NOMO-1 (cell line): ENCODE data around the gene RPS21.
"Not testable (repeated sequence)": the region's sequence is repeated elsewhere in the genome, so short reads cannot be mapped to it uniquely, and the experiment has no call there.

Experiments used
- DNase-seq, 2 experiments: peaks; one replicate each; lab custom pipeline; 2025; ENCODE audit not compliant: unreplicated experiment in 2 of 2; lab: John Stamatoyannopoulos, UW

Gene RPS21

DNA sequence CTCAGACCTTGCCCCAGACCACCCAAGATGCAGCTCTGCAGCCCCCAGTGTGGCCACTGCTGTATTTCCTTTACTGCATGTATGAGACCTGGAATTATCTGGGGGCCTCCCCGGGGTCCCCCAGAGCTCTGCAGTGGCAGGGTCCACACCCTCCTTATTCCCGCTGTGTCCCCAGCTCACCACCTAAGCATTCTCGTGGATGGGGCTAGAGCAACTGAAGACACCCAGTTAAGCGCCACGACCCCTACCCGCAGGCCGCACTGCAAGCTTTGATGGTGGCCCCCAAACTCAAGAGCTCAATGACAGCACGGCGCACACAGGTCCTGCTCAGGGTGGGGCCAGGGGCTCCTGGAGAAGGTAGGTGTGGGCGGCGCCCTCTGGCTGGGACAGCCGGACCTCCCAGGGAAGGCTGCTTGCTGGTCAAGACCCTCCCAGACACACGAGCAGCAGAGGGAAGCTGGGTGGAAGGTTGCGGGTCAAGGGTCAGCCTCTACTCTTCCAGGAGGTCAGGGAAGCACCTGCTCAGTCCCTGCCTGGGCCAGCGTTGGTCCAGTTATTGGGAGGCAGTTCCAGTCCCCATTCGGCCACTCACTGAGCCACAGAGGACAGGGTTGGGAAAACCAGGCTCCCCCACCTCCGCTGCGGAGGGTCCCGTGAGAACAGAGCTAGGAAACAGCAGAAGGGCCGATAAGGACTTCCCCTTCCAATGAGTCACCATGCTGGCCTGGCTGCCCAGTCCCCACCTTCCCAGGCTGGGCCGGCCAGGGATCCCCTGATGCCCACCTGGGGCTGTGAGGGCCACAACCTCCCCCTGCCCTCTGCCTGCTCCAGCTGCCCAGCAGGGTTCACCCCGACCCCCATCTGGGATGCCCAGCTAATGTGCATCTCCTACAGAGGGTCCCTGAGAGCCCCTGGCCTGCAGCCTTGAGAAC is 22.7 kb upstream of the RPS21 start:
- no peak for DNase-seq

DNA sequence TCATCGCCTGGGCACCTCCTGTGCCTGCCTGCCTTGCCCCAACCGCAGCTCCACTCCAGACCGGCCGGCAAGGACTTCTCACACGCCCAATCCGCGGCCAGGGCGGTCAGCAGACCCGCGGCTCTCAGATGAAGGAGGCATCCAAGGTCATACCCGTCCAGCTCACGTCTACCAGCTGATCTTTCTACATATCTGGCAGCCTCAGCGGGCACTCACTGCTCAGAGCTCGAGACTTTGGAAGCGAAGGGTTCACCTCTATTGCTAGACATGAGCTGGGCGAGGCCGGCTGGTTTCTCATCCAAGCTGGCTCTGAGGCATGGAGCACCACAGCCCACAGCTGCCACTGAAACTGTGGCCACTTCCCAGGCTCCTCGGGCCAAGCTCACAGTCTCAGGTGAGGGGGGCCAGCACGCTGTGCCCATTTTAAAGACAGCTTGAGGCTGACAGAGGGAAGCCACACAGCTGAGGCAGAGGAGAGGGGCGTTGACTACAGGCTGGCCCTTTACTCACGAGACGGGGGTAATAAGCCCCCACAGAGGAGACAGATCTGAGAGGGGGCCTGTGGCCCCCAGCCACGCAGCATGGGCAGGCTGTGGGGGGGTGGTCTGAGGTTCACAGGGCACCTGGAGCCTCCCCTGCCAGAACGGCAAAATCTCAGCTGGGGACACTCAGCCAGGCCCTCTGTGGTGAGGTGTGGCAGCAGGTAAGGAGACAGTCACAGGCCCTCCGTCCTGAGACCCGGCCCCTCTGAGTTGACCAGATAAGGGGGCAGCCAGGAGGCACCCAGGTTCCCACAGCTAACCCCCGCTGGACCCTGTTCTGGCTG is 21.8 kb upstream of the RPS21 start:
- DNase-seq, result no peak

DNA sequence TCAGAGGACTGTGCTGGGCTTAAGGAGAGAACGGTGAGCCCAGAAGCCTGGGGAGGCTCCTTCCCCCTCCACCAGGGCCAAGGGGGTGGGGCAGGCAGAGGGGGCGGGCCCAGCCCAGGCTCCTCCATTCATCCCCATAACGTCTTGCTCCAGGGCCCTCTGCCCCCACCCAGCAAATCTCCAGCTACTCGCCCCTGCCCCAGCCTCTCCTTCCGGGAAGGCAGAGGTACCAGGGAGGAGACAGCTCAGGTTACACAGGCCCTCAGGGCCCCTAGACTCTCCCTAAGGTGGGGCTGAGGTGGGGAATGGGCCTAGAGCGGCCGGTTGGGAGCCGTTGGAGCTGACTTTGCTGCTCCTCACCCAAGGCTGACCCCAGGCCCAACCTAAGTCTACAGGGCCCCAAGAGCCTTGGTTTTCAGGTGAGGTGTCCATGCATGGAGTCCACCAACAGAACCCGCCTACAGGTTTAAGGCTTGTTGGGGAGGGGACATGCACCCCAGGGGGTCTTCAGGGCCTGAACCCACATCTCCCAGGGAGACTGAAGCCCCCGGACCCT is 21.0 kb upstream of the RPS21 start:
- DNase-seq, result no peak

DNA sequence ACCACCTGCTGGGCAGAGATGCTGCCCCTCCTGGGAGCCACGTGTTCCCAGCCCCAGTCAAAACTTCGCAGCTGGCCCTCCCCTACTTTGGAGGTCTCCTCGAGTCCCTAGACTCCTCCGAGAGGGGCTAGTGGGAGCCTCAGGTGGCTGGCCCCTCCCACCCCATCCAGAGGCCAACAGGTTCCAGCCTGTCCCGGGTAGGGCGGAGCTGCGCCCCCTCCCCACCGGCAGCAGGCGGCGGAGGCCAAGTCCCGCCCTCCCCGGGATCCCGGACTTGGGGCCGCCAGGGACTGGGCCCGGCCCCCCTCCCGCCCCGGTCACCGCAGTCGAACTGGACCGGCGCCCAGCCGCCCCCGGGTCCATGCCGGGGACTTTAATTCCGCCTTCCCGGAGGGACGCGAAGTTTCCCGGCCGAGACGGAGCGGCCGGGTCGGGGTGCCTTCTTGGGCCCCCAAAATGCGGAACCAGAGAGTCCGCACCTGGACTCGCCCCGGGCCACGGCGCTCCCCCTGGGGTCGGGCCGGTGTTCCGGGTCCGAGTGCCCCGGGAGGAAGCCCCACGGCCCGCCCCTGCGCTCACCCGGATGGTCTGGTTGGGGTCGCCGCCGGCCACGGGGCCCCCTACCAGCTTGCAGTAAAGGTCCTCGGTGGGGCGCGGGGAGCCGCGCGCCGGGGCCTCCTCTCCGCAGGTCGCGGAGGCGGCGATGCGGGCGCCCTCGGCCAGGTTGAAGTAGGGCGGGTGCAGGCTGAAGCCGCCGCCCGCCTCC is 20.4 kb upstream of the RPS21 start:
- DNase-seq, result no peak

DNA sequence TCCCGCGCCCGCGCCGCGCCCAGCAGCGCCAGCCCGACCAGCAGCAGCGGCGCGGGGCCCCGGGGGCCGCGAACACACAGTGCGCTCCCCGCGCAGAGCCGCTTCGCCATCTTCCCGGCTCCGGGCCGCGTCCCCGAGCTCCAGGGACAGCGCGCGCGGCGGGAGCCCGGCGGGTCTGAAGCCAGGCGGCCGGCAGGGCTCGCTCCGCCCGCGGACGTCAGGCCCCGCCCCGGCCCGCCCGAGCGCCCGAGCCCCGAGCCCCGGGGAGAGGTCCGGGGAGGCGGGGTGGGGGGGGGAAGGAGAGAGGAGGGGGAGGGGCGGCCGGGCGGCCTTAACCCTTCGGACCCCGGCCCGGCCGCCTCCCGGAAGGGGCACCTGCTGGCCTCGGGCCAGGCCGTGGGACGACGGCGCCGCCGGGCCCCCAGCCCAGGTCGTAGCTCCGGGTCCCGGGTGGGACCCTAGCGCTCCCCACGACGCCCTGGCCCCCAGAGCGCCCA is 19.7 kb upstream of the RPS21 start, which contains the start of gene LAMA5:
TSS of gene LAMA5 (minus strand) at position 177 of the 497 bp plus-strand sequence. CDS start at position 110, 67 bp downstream.
- no peak for DNase-seq

DNA sequence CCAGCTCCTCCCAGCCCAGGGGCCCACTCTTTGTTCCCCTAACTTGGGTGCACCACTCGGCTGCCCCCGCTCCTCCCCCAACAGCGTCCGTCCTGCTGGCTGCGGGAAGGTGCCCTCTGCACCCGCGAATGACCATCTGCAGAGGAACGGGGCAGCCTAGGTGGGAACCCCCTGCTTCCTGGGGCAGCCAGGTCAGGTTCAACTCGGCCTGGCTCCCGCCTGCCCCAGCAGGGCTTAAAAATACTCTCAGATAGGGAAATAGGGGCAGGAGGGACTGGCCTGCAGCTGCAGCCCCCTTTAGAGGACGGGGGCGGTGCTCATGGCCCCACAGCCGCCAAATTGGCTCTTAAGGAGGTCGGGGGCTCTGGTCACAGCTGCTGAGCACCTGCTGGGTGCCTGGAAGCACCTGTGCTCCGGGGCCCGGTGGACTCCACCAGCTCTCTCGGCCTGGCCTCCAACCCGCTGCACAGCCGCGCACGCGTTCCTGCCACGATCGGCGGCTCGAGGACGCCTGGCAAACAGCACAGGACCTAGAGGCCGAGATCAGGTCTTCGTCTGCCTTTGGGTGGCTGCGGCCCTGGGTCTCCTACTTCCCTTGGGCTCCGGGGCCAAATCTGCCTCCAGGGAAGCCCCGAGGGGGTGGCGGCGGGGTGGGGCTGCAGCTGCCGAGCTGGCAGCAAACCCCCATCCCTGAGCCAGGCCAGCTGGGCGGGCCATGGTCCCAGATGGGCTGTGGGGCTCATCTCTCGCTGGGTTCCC is 19.1 kb upstream of the RPS21 start:
- peak in 1 of 2 experiments; percentile 19 for DNase-seq

DNA sequence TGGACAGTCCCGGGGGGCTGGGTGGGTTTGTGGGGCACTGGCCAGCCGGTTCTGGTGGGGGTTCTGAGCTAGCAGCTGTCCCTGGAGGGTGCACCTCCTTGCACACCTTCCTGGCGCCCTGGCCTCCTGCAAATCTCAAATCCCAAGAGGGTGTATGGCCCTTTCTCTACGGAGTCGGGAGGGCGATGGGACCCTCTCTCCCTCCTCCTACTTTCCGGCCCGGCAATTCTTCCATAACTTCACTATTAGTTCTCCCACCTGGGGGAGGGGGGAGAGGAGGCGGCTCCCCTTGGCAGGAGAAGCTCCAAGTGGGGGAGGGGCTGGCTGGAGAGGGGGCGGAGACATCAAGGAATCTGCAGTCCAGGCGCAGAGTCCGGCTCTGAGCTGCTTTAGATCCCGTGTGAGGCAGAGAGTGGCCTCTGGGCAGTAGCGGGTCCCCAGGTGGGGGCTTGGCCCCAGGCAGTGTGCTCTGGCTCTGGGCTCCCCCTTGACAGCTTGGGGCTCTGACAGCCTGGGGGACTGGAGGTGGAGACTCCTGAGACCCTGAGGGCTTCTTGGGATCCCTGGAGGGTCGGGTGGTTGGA is 18.4 kb upstream of the RPS21 start:
- DNase-seq, result no peak

DNA sequence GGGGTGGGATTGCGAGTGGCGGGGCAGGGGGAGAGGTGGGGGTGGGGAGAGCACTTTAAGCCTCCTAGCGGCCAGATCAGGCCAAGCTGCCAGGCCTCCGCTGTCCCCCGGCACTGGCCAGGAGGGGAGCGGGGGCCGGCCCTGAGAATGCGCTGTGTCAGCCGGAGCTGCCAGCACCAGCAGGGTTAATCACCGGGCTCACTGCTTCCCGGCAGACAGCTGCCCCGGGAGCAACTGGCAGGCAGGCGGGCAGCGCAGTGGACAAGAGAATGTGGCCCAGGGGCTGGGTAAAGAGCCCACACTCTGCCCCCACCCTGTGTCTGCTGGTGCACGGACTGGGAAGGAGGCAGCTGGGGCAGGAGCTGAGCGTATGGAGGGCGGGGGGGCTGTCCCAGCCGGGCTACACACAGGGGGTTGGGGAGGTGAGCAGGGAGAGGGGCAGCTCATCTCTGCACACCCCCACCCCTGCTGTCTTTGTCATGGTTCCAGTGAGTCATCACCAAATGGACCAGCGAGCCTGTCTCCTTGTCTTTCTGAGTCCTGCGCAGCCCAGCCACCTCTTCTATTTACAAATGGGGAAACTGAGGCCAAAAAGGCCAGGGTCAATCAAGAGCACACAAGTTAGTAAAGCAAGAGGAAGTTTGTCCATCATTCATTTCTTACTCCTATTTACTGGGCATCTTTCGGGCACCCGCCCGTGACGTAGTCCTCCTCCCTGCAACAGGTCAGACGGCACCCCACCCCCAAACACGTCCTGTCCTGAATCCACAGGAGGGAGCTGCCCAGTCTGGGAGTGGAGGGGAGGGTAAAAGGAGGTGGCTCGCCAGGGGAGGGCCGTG is 17.7 kb upstream of the RPS21 start:
- no peak for DNase-seq

DNA sequence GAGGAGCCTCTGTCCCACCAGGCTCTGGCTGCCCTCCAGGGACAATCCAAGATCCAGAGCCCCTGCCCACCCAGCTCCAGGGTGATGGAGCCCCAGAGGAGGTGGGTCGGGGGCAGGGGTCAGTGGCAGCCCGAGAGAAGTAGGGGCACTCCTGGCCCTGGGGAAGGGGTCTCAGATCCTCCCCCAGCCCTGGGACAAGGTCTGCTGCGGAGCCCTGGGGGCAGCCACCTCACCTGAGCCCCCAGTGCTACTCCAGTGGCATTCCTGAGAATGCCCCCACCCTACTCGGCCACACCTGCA is 17.1 kb upstream of the RPS21 start:
- no peak for DNase-seq

DNA sequence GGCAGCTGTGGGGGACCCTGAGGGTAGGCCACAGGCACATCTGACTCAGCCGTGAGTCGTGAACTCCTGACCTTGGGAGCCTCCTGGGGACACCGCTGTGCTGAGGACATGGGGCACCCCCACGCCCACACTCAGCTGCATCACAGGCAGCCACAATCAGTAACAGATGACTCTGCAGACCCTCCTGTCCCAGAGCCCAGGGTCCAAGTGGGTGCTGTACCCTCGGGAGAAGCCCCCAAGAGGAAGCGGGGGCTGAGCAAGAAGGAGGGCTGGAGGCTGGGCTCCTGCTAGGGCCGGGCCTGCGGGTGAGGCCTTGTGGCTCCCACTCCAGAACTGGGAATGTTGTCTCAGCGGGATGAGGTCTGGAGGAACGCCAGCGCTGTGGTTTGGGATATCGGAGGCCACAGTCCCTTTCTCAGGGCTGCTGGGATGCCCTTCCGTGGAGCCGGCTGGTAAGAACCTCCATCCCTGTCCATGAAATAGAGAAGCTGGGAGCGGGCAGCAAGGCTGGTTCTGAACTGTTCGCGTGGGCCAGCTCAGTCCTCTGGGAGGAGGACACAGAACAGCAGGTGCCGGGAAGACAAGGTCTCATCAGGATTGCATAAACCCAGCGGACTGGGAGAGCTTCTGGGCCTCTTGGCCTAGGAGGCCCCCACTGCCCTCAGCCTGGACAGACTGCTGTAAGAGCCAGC is 16.6 kb upstream of the RPS21 start:
- DNase-seq, result no peak

DNA sequence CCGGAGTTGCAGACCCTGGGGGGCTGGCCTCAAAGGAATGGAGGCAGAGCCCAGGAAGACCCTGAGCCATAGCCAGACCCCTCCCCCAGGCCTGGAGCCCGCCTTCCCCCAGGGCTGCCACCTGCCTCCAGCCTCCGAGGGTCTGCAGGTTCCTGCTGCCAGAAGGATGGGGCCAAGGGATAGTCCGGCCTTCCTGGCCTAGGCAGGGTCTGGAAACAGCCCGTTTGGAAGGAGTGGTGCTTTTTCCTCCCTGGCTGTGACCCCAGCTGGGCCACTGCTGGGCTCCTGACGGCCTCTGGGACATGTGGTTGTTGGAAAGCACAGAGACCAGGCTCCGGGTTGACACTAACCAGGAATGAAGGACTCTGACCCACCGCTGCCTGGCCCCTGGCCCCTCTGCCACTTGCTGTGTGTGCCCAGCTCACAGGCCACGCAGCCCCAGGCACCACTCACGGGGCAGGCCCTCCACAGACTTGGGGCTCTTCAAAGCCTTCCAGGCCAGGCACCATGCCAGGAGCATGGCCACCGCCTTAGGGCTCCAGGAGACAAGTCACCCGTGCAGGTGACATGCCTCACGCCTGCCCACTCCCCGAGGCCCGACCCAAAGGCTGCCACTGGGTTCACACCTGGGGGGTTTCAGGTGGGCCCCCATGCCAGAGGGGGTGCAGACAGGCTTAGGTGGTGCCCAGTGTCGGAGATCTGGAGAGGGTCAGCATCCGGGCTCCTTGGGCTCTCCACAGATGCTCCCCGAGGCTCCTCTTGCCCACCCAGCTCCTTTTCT is 15.9 kb upstream of the RPS21 start:
- DNase-seq, result no peak

DNA sequence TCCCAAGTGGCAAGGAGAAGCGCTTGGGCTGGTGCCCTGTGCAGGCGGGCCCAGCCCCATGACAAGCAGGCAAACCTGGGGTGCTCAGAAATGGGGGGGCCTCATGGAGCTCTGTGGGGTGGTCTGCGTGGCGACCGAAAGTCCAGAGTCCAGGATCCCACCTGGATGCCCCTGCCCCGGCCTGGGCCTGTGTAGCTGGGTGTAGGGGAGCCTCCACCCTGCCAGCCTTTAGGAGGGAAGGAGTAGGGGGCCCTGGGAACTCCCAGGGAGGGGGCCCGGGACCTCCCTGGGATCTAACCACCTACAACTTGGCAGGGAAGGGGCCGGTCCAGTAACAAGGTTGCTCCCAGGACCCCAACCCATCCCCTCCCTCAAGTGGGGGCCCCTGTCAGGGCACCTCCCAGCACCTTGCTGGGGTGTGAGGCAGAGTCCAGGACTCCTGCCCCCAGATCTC is 15.3 kb upstream of the RPS21 start:
- DNase-seq, result no peak

DNA sequence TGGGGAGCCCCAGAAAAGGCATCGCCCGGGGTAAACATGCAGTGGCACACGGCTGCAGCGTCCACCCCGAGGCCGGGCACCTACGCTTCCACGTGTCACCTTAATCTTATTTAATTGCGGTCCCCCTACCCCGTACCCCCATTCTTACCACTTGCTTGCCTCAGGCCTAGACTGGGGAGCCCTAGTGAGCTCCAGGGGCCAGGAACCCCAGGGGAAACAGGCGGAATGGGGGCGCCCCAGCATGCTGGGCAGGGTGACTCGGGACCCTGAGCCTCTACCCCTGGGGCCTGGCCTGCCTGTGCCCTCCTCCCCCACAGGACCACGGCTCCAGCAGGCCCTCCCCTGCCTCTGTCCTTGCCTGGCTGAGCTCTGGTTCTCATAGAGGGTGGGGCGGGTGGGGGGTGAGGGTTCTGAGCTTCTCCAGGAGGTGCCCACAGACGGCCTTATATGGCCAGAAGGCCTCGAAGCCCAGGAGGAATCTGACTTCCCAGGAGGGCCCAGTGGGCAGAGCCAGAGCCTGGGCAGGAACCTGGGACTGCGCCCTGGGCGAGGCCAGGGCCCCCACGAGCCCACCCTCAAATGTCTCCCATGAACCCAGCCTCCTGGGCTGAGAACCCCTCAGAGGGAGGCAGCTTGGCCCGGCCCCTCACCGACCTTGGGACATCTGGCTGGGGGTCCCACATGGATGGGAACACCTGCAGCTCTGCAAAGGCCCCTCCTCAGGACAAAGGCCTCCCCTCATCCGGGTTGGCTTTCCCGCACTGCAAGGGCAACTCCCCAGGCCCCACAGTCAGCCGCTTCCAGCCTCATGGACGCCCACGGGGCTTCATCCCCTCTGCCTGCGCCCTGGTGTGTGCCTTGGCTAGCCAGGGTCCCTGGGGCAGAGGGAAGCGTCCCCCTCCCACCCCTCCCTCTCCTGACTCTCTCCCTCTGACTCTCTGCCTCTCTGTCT is 14.6 kb upstream of the RPS21 start:
- no peak for DNase-seq

DNA sequence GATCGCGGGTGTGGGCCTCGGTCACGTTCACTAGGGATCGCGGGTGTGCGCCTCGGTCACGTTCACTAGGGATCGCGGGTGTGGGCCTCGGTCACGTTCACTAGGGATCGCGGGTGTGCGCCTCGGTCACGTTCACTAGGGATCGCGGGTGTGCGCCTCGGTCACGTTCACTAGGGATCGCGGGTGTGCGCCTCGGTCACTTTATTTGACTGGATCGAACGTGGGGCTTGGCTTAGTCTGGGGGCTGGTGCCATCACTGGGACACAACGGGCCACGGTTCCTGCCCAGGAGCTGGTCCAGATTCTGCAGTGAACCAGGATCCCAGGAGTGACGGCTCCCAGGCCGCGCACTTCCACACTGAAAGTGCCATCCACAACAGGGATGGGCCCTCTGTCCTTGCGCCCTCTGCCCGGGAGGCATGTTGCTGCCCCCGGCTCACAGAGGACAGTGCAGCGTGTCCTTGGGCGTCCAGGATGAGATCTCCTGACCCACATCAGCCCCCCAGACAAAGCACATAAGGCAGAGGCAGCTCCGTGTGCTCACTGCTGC is 13.2 kb upstream of the RPS21 start:
- not testable (repeated sequence) for DNase-seq

DNA sequence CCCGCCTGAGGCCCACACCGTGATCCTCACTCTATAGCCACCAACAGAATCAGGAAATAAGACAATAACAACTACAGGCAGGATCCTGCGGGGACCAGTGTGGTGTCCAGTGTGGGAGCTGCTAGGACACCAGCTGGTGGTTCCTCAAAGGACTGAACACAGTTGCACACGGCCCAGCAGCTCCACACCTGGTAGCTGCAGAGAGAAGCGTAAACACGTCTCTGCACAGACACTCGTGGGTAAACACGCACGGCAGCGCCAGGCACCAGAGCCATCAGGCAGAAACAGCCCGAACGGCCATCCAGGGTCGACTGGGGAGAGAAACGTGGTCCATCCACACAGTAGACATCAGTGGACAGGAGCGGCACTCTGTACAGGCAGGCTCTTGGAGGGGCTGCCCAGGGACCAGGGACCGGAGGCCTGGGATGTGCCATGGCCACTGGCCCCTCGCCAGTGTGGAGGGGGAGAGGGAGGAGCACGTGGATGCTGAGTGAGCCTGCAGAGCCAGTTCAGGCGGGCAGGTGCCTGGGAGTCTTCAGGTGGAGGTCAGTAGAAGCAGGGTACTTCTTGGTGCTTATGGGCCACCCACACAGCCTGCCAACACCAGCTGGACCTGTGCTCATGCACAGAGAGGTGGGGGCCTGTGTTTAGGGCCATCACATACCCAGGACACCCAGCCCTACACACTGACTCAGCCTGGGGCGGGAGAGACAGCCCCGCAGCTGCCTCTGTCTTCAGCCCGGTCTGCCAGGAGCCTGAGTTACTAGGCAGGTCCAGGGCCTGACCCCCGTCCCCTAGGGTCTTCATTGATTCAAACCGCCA is 12.4 kb upstream of the RPS21 start:
- DNase-seq, result no peak
